ENCODE data around the gene DNAJC19. TPM values are rescaled to one million over a fixed set of nuclear protein-coding genes. Genes with fewer than 3 reads are reported as not detected.

Gene DNAJC19
- total RNA-seq, 1 donor from 2014 or later: 25.8 TPM

DNA sequence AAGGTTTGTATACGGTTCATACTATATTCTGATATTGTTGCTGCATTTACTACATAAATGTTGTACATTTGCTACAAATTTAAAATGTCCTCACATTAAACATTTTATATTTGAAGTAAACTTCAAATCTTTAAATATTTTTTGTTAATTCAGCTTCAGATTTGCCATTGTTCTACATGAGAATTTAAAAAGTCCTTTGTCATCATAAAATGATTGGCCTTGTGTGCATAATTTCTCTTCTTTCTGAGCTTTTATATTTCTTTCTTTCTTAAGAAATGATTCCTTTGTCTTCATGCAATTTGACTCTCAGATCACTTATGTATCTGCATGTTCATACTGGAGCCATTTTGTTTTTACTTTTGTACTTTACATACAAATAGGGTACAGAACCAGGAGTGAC is 28.0 kb downstream of the DNAJC19 start:
- DNase-seq (ENCODE audit: low read depth in 2 of 2): no peak

DNA sequence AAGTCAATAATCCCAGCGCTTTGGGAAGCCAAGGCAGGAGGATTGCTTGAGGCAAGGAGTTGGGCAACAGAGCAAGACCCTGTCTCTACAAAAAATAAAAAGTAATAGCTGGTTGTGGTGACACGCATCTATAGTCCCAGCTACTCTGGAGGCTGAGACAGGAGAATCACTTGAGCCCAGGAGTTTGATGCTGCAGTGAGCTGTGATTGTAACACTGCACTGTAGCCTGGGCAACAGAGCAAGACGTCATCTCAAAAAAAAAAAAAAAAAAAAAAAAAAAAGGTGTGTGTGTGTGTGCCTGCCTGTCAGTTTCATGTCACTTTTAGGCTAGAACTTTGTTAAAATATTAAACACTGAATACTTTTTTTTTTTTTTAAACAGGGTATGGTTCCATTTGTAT is 28.4 kb downstream of the DNAJC19 start:
- no peak for DNase-seq (ENCODE audit: low read depth in 2 of 2)

DNA sequence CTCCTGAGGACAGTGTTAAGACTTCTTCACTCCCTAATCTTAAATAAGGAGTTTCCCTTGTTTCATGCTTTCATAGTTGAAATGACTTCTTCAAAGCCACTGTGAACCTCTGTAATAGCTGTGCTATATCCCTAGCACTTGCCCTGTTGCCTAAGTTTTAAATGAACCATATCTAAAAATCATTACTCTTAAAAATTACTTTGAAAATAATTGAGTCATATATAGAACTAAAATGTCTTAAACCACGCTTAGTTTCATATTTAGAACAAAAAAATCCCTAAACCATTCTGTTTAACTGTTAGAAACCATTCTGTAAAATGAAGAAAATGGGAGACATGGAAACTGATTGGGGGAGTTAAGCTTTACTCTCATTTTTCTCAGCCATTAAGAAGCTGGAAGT is 29.8 kb downstream of the DNAJC19 start:
- no peak for DNase-seq (ENCODE audit: low read depth in 2 of 2)

DNA sequence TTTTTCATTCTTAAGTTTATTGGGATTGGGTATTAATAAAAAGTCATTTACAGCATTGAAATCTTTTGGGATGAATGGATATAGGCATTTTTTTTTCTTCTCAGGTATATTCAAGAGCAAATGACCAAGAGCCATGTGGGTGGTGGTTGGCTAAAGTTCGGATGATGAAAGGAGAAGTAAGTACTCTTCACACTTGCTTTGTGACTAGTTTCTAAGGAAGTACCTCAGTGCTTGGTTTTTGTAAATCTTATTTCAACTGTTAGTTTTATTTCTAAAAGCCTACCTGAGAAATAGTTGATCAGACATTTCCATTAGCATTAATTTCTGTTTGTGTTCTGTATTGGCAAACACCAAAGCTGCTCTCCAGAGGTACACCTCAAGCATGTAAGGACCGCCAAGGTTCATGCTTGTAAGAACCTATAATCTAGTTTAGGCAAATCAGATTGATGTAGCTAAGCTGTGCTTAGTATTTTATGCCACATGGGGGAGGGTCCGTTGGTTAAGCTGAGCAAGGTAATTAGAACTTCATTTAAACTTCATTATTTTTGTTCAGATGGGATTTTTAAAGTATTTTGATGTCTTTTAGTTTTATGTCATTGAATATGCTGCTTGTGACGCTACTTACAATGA is 41.7 kb downstream of the DNAJC19 start:
- DNase-seq (ENCODE audit: low read depth in 2 of 2): no peak

DNA sequence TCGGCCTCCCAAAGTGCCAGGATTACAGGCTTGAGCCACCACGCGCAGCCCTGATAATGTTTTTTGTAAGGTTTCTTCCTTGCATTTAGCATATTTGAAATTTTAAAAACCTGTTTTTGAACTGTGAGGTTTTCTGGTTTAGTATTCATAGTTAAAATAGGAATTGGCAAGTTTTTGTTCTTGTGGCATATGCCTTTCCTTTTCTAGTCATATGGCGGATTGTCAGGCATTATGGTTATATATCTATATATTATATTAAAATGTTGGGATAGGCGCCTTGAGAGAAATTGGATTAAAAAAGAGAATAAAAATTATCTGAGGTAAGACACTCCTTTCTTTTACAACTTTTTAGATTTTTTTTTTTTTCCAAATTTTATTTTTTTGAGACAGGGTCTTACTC is 48.7 kb downstream of the DNAJC19 start:
- DNase-seq (ENCODE audit: low read depth in 2 of 2): no peak

DNA sequence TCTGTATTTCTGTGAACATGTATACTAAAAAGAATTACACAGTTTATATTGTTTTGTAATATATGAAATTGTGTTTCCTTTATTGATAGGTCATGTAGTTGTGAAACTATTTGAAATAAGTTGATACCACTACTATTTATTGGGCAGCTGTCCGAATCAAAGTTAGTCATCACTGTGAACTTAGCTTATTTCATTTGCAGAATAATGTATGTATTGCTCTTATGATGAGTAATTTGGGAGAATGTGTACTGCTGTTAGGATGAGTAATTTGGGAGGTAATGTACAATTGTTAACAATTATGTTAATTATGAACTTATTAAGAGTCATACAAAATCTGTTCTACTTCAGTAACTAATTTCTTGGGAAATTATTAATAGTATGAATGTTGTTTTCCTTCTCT is 54.9 kb downstream of the DNAJC19 start:
- no peak for DNase-seq (ENCODE audit: low read depth in 2 of 2)

Other genes starting within 250 kb of the DNAJC19 start
- gene FXR1, start 77.1 kb downstream of the DNAJC19 start, total RNA-seq: 127 and 143 TPM in 2 replicates

Data from lung microvascular endothelial cell (primary cell).